ENCODE data around the gene DCLK1. TPM values are rescaled to one million over a fixed set of nuclear protein-coding genes. Genes with fewer than 3 reads are reported as not detected.

DCLK1 gene
- total RNA-seq, 3 donors from 2014 or later (not counting 1 experiment from before 2014, with no cell fraction given): not detected

DNA sequence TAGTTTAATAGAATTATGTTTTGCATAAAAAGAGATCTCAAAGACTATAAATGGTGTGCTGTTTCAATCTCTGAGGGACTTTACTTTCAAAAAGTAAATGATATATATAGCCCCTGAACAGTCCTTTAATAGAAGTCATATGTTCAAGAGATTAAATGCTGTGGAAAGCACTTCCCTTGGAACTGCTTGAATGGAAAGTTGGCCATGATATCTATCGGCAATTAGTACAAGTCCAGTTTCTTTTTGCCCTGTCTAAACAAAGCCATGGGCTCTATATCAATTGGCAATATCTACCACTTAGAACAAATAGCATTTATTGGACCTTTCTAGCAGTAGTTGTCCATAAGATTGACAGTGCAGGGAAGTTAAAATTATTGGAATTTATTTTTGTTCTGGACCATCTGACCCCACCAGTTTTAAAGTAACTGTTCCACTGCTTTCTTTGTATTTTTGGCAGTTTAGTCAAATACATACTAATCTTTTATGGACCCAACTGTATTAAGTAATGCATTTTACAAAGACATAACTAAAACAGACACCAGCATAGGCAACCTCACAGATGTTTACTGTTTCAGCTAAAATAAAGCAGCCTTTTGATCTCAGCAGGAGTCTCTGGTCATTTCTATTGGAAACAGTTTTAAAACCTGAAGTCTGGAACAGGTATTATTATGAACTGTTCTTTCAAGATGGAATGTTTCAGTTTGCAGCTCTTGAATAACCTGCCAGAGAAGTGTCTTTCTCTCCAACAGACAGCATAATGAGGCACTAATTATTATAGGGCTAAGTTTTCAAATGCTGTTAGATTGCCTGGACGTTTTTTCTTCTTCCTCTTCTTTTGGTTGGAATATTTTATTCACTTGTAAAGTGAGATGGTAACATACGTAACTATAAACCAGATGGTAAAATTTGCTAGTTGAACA is 282.6 kb downstream of the DCLK1 start:
- Mint-ChIP-seq H3K9me3 (peaks cover 3 to 4% of the 10 kb centered on the region in 2 donors), H3K4me3 (no peak overlapping the region), H3K36me3 (no peaks in the 10 kb centered on the region), H3K4me1 (no peaks in the 10 kb centered on the region), H3K27ac (no peak overlapping the region), H3K27me3 (ENCODE audit: low read depth in 2 of 2) (no peaks in the 10 kb centered on the region)
- no peak overlapping the region for H3K4me3 ChIP-seq (ENCODE audit: low read length)
- intact Hi-C loops (cut with micrococcal nuclease): no loop called here
- DNase-seq (no peak), ATAC-seq (no peak)
- no peak overlapping the region for H3K27ac ChIP-seq (ENCODE audit: low read length)
- no peaks in the 10 kb centered on the region for H3K36me3 ChIP-seq (ENCODE audit: control insufficient read depth, insufficient read depth, low read length)
- H3K4me1 ChIP-seq (ENCODE audit: control insufficient read depth, insufficient read depth, low read length): no peaks in the 10 kb centered on the region
- no peaks in the 10 kb centered on the region for H3K27me3 ChIP-seq (ENCODE audit: control insufficient read depth, insufficient read depth, low read length)
- WGBS (ENCODE audit: insufficient coverage): 60% methylated on average over 2 of the region's 3 CpGs
- H3K9me3 ChIP-seq (ENCODE audit: control insufficient read depth, insufficient read depth, low read length): no peaks in the 10 kb centered on the region
- TF ChIP-seq, protein P1, sequence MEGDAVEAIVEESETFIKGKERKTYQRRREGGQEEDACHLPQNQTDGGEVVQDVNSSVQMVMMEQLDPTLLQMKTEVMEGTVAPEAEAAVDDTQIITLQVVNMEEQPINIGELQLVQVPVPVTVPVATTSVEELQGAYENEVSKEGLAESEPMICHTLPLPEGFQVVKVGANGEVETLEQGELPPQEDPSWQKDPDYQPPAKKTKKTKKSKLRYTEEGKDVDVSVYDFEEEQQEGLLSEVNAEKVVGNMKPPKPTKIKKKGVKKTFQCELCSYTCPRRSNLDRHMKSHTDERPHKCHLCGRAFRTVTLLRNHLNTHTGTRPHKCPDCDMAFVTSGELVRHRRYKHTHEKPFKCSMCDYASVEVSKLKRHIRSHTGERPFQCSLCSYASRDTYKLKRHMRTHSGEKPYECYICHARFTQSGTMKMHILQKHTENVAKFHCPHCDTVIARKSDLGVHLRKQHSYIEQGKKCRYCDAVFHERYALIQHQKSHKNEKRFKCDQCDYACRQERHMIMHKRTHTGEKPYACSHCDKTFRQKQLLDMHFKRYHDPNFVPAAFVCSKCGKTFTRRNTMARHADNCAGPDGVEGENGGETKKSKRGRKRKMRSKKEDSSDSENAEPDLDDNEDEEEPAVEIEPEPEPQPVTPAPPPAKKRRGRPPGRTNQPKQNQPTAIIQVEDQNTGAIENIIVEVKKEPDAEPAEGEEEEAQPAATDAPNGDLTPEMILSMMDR (IDR thresholded peaks at IDR 0.05): no peak

DNA sequence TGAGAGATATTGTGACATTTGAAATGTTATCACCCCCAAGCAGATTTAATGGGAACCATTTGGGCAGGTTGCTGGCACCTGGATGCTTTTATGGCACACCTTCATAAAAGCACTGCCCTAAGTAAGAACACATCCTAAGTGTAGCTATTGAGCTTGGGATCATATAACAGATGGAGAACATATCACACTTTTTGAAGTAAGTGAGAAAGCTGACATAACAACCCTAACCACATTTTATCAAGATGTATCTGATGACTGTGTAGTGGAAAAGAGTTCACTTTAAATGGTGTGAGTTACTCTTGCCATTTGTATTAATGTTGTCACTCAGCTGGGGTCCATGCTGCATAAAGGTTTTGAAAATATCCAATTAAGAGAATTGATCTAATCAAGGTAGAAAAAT is 287.9 kb downstream of the DCLK1 start:
- ATAC-seq: no peak
- intact Hi-C loops (cut with micrococcal nuclease): no loop called here

DNA sequence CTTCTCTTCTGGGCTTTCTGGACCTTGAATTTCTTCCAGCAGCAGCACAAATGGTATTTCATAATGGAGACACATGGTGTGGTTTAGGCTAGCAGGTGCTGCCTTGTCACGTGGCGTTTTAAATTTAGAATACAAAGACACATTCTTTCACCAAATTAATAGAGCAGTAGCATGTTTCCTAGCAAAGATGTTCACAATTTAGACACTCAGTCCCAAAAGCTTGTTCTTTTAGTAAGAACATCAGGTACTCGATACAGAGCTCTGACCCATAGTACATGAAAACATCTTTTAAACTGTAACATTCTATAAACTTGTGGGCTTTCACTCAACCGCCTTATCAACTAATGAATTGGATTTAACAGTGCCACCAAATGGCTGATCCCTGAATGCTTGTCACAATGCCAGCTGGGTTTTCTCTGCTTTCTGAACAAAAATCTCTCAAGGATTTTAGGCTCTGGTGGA is 290.1 kb downstream of the DCLK1 start:
- Histone ChIP-seq H3K4me1 (ENCODE audit: control insufficient read depth, insufficient read depth, low read length) (no peaks in the 10 kb centered on the region), H3K27ac (ENCODE audit: low read length) (no peak overlapping the region), H3K27me3 (ENCODE audit: control insufficient read depth, insufficient read depth, low read length) (no peaks in the 10 kb centered on the region), H3K36me3 (ENCODE audit: control insufficient read depth, insufficient read depth, low read length) (no peaks in the 10 kb centered on the region), H3K9me3 (ENCODE audit: control insufficient read depth, insufficient read depth, low read length) (no peaks in the 10 kb centered on the region), H3K4me3 (ENCODE audit: low read length) (no peak overlapping the region)
- H3K36me3 Mint-ChIP-seq: no peaks in the 10 kb centered on the region
- 91% methylated on average over 4 of the region's 4 CpGs for WGBS (ENCODE audit: insufficient coverage)
- intact Hi-C loops (cut with micrococcal nuclease): no loop called here
- H3K27ac Mint-ChIP-seq: no peak overlapping the region
- no peaks in the 10 kb centered on the region for H3K4me1 Mint-ChIP-seq
- no peak overlapping the region for H3K4me3 Mint-ChIP-seq
- DNase-seq: no peak
- no peaks in the 10 kb centered on the region for H3K9me3 Mint-ChIP-seq
- no peak for ATAC-seq
- H3K27me3 Mint-ChIP-seq (ENCODE audit: low read depth in 2 of 2): no peaks in the 10 kb centered on the region
- TF ChIP-seq, protein P1 (IDR thresholded peaks at IDR 0.05): no peak

More for the DNA sequence above, 287.9 kb downstream of the DCLK1 start:
- no peaks in the 10 kb centered on the region for H3K36me3 Mint-ChIP-seq
- no peak for DNase-seq
- Histone ChIP-seq H3K27ac (ENCODE audit: low read length) (no peak overlapping the region), H3K4me1 (ENCODE audit: control insufficient read depth, insufficient read depth, low read length) (no peaks in the 10 kb centered on the region), H3K36me3 (ENCODE audit: control insufficient read depth, insufficient read depth, low read length) (no peaks in the 10 kb centered on the region), H3K27me3 (ENCODE audit: control insufficient read depth, insufficient read depth, low read length) (no peaks in the 10 kb centered on the region), H3K9me3 (ENCODE audit: control insufficient read depth, insufficient read depth, low read length) (no peaks in the 10 kb centered on the region), H3K4me3 (ENCODE audit: low read length) (no peak overlapping the region)
- H3K9me3 Mint-ChIP-seq: no peaks in the 10 kb centered on the region
- H3K4me3 Mint-ChIP-seq: no peak overlapping the region
- TF ChIP-seq, protein P1 (IDR thresholded peaks at IDR 0.05): no peak
- H3K27ac Mint-ChIP-seq: no peak overlapping the region
- no peaks in the 10 kb centered on the region for H3K4me1 Mint-ChIP-seq
- H3K27me3 Mint-ChIP-seq (ENCODE audit: low read depth in 2 of 2): no peaks in the 10 kb centered on the region

Data from natural killer cell (primary cell).